ENCODE measurements around the gene LRRC43. TPM values are rescaled to one million over a fixed set of nuclear protein-coding genes. Genes with fewer than 3 reads are reported as not detected.

The LRRC43 gene
- total RNA-seq, 2 experiments from 2014 or later: not detected

GRCh38 chr12:122245553-122245952 is 62.6 kb downstream of the LRRC43 start:
- Histone ChIP-seq H3K4me2 (ENCODE audit: low read length) (no peak overlapping the region), H3K4me1 (ENCODE audit: insufficient read depth, low read length, poor library complexity, severe bottlenecking) (no peaks in the 10 kb centered on the region), H3K79me2 (ENCODE audit: insufficient read depth, low read depth, low read length) (no peaks in the 10 kb centered on the region), H3K9me2 (ENCODE audit: insufficient read depth, low read length) (no peaks in the 10 kb centered on the region), H3K36me3 (ENCODE audit: insufficient read depth, low read length) (peaks cover 32% of the 10 kb centered on the region; the same call in 1 of the 2 replicates), H3K27ac (ENCODE audit: low read depth, low read length, poor library complexity, severe bottlenecking) (no peak overlapping the region), H2AFZ (ENCODE audit: low read length) (no peak overlapping the region), H3K9me3 (ENCODE audit: low read length) (no peaks in the 10 kb centered on the region), H4K20me1 (ENCODE audit: insufficient read depth, low read length) (no peaks in the 10 kb centered on the region), H3K4me3 (ENCODE audit: low read depth, low read length, poor library complexity, severe bottlenecking) (no peak overlapping the region)
- POLR2A ChIA-PET: interaction anchor here (0.6 kb wide), 1 partner anchor 193 kb away, joined by 5 read pairs; no protein-coding TSS in a partner anchor
- CTCF ChIA-PET (ENCODE audit: unreplicated experiment): no interaction called here
- no peak for DNase-seq (ENCODE audit: low spot score)
- intact Hi-C loops (cut with micrococcal nuclease; ENCODE audit: unreplicated experiment): no loop called here
- BruUV-seq (replicated peaks): no TSS peak
- TF ChIP-seq EZH2phosphoT487 (IDR thresholded peaks at IDR 0.05; ENCODE audit: borderline replicate concordance, low read depth, low read length): no peak
- TF ChIP-seq CTCF (conservative IDR thresholded peaks at IDR 0.05; ENCODE audit: low read length): no peak

- ChIA-PET POLR2A (interaction anchor here (1.0 kb wide), 1 partner anchor 10 kb away, joined by 4 read pairs; no protein-coding TSS in a partner anchor), CTCF (ENCODE audit: unreplicated experiment) (no interaction called here)
Observed at GRCh38 chr12:122250047-122250446, 67.1 kb downstream of the LRRC43 start.

More at GRCh38 chr12:122250047-122250446, 67.1 kb downstream of the LRRC43 start:
- Histone ChIP-seq H3K4me1 (ENCODE audit: insufficient read depth, low read length, poor library complexity, severe bottlenecking) (no peaks in the 10 kb centered on the region), H3K4me3 (ENCODE audit: low read depth, low read length, poor library complexity, severe bottlenecking) (no peak overlapping the region), H3K27ac (ENCODE audit: low read depth, low read length, poor library complexity, severe bottlenecking) (no peak overlapping the region), H3K36me3 (ENCODE audit: insufficient read depth, low read length) (peaks cover 35% of the 10 kb centered on the region; the same call in 1 of the 2 replicates), H2AFZ (ENCODE audit: low read length) (no peak overlapping the region), H3K9me3 (ENCODE audit: low read length) (no peaks in the 10 kb centered on the region), H4K20me1 (ENCODE audit: insufficient read depth, low read length) (no peaks in the 10 kb centered on the region), H3K9me2 (ENCODE audit: insufficient read depth, low read length) (no peaks in the 10 kb centered on the region), H3K4me2 (ENCODE audit: low read length) (no peak overlapping the region), H3K79me2 (ENCODE audit: insufficient read depth, low read depth, low read length) (no peaks in the 10 kb centered on the region)
- intact Hi-C loops (cut with micrococcal nuclease; ENCODE audit: unreplicated experiment): no loop called here
- TF ChIP-seq EZH2phosphoT487 (IDR thresholded peaks at IDR 0.05; ENCODE audit: borderline replicate concordance, low read depth, low read length) (no peak), CTCF (conservative IDR thresholded peaks at IDR 0.05; ENCODE audit: low read length) (no peak)
- no TSS peak for BruUV-seq (replicated peaks)
- no peak for DNase-seq (ENCODE audit: low spot score)

All from OCI-LY7 (cell line).